Activated T-helper 1 cell treated with anti-CD3 and anti-CD28 coated beads, Interleukin-2, amount 50 U/mL, for 16 hours (primary cell): ENCODE measurements around the gene CYP4F12.

Experiments used
- DNase-seq, 2 donors: peaks; one replicate each; pipeline ENCODE4 v3.0.0-alpha.2; 2020; ENCODE audit warnings: low read depth in 1 of 2, low spot score in 1 of 2

Gene CYP4F12, protein sequence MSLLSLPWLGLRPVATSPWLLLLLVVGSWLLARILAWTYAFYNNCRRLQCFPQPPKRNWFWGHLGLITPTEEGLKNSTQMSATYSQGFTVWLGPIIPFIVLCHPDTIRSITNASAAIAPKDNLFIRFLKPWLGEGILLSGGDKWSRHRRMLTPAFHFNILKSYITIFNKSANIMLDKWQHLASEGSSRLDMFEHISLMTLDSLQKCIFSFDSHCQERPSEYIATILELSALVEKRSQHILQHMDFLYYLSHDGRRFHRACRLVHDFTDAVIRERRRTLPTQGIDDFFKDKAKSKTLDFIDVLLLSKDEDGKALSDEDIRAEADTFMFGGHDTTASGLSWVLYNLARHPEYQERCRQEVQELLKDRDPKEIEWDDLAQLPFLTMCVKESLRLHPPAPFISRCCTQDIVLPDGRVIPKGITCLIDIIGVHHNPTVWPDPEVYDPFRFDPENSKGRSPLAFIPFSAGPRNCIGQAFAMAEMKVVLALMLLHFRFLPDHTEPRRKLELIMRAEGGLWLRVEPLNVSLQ

DNA sequence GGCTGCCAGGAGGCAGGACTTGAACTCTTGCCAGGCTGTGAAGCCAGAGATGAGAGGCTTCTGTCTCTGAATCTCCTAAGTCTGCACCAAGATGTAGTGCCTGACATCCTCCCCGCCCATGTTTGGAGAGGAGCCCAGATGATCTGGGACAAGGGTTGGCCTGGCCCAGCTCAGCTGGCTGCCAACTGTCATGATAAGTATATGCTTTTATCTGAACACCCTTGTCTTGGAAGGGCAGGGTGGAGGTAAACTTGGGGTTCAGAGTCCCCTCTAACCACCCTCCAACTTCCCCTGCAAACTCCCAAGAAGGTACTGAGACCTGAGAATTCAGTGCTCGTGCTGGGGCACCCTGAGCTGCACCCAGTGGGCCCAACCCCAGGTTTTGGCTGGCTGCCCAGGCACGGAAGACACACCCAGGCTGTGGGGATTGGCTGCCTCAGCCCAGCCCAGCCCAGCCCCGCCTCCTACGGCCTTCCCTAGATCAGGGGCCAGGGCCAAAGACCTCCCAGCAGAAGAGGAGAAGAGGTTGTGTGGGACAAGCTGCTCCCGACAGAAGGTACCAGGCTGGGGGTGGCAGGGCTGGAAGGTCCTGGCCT, at the start of gene CYP4F12:
Gene CYP4F12 (plus strand): TSS at position 508 of the 596 bp plus-strand sequence. CDS start 443 bp downstream, outside the sequence.
- peak in 1 of 2 donors; percentile 13 for DNase-seq

DNA sequence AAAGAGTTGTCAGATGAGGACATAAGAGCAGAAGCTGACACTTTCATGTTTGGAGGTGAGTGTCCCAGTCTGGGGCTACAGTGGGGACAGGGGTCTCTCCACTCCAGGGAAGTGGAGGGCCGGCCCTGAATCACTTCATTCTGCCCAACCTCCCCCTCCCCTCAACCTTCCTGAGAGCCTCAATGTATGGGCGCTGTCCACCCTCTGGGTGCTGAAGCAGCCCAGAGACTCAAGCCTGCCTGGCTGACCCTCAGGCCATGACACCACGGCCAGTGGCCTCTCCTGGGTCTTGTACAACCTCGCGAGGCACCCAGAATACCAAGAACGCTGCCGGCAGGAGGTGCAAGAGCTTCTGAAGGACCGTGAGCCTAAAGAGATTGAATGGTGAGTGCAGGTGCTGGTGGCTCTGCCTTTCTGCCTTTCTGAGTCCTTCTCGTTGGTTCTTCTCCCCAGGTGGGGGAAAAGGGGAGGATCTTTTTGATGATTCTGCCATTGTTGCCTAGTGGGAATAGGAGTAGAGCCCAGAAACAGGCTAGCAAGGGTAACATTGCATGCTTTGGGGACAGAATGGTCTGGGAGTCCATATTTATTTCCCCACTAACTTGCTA, 49.1 kb upstream of the CYP4F12 start:
- no peak for DNase-seq

DNA sequence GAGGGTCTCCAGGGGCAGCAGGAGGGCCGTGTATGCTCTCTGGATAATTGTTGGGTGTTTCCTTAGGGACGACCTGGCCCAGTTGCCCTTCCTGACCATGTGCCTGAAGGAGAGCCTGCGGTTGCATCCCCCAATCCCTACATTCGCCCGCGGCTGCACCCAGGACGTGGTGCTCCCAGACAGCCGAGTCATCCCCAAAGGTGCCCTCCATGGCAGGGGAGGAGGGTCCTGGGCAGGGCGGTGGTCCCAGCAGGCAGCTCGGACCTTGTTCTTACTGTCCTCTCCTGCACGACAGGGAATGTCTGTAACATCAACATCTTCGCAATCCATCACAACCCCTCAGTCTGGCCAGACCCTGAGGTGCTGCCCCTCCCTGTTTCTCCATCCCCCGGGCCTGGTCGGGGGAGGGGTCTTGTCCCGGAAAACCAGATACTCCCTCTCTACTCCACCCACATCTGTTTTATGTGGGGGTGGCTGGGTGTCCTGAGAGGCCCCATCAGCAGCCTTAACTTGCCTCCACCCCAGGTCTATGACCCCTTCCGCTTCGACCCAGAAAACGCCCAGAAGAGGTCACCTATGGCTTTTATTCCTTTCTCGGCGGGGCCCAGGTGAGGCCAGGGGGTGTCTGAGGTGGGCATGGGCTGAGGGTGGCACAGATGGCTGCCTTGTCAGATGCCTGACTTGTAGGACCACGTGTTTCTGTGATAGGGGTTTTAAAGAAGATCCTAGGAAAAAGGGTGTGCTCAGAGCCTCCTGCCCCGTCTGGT, 44.5 kb upstream of the CYP4F12 start:
- DNase-seq, result no peak

DNA sequence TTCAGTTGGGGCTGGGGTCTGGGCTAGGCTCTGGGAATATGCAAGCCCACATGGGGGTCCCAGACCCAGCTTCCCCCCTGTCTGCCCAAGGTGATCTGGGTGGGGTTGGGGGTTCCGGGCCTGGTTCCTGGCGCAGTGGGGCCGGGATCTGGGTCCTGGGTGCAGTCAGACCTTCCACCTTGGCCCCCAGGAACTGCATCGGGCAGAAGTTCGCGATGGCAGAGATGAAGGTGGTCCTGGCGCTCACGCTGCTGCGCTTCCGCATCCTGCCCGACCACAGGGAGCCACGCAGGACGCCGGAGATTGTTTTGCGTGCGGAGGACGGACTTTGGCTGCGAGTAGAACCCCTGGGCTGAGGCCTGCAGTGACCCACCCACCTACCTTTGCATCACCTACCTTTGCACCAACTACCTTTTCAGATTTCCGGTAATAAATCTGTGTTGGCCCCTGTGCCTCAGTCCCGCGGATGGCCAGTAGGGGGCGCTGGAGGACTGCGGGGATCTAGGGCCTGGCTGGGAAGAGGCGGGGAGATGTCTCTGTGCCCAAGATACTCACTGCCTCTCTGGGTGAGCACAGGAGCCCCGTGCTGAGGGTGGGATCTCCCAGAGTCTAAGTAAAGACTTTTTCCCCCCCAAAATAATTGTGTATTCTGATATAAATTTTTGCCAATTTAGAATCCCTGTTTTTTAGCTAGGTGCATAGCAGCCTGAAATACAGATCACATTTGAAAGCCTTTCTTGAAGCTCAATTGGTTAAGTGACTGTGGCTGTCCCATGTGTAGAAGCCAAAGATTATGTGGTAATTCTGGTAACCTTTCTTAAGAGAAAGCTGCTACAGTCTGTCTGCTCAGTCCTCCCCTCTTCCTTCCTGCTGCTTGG, 43.6 kb upstream of the CYP4F12 start:
- DNase-seq, result peak; percentile 82 to 91

DNA sequence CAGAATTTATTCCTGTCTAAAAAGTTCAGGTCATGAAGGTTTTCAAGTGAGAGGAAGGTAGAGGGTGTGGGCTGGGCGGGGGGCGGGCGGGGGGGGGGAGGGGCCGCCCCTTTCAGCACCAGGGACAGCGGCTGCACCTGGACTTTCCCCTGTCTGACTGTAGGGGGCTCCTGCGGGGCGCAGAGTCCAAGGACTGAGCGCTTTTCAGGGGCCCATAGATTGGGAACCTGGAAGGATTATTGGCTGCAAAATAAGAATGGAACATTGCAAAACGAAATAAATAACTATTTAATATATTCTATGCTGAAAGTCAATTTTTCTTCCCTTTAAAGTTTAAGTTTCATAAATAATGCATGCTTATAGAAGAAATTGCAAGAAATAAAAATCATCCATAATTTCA, 41.1 kb upstream of the CYP4F12 start:
- no peak for DNase-seq

DNA sequence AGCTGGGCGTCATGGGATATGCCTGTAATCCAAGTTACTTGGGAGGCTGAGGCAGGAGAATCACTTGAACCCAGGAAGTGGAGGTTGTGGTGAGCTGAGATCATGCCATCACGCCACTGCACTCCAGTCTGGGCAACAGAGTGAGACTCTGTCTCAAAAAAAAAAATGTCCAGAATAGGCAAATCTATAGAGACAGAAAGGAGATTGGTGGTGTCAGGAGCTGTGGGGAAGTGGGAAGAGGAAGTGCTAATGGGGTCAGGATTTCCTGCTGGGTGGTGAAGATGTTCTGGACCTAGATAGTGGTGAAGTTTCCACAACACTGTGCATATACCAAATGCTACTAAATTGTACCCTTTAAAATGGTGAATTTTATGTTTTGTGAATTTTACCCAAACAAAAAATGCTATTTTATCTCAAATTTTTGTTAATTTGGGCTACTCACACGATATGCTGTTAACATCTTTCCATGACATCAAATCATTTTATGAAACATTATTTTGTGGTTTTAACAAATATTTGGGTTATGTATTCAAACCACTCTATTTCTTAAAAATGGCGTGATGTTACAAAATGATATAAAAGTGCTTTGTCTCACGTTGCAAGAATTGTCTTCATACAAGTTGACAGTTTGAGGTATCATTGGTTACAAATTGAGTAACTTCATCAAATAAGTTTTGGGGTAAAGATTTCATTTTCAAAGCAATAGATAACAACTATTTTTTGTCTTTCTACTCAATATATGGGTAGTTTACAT, 39.6 kb upstream of the CYP4F12 start:
- DNase-seq, result no peak

DNA sequence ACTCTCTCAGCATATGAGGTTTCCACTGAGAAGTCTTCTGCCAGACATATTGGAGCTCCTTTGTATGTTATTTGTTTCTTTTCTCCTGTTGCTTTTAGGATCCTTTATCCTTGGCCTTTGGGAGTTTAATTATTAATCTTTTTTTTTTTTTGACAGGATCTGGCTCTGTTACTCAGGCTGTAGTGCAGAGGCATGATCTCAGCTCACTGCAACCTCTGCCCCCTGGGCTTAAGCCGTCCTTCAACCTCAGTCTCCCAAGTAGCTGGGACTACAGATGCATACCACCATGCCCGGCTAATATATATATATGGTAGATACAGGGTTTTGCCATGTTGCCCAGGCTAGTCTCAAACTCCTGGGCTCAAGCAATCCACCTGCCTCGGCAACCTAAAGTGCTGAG, 38.8 kb upstream of the CYP4F12 start:
- DNase-seq, result no peak

DNA sequence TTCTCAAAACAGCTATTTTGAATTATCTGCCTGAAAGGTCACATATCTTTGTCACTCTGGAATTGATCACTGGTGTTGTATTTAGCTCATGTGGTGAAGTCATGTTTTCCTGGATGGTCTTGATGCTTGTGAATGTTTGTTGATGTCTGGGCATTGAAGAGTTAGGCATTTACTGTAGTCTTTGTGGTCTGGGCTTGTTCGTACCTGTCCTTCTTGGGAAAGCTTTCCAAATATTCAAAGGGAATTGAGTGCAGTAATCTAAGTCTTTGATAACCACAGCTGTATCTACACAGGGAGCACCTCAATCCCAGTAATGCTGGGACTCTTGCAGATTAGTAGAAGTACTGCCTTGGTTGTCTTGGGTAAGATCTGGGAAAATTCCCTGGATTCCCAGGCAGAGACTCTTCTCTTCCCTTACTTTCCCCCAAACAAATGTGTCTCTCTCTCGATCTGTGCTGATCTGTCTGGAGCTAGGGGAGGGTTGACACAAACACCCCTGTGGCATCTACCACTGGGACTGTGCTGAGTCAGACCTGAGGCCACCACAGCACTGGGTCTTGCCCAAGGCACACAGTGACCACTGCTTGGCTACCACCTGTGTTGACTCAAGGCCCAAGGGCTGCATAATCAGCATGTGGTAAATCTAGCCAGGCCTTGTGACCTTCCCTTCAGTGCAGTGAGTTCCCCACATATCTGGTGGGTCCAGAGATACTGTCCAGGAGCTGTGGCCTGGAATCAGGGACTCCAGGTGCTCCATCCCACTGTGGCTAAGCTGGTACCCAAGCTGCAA, 37.7 kb upstream of the CYP4F12 start:
- no peak for DNase-seq

DNA sequence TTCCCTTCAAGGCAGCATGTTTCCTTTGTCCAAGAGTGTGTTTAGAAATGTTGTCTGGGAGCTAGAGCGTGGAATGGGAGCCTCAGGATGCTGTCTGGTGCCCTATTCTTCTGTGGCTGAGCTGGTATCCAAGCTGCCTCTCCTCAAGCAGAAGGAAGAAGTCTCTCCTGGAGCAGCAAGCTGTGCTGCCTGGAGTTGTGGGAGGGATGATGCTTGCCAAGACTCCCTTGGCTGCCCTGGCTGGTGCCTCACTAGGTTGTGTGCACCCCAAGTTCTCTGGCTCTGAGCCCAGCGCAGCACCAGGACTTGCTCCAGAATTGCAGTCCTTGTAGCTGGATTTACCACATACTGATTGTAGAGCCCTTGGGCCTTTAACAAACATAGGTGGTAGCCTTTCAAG, 36.9 kb upstream of the CYP4F12 start:
- no peak for DNase-seq

DNA sequence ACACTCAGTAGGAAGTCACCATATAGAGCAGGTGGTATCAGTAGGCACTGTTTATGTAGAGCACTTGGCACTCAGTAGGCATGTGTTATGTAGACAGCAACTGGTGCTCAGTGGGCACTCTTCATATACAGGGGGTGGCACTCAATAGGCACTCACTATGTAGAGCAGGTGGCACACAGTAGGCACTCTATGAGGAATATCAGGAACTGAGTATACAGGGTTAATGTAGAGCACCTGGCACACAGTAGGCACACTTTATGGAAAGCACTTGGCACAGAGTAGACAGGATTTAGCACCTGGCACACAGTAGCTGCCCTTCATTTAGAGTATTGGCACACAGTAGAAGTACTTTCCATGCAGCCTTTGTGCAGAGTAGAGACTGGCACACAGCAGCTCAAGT, 33.3 kb upstream of the CYP4F12 start:
- no peak for DNase-seq

DNA sequence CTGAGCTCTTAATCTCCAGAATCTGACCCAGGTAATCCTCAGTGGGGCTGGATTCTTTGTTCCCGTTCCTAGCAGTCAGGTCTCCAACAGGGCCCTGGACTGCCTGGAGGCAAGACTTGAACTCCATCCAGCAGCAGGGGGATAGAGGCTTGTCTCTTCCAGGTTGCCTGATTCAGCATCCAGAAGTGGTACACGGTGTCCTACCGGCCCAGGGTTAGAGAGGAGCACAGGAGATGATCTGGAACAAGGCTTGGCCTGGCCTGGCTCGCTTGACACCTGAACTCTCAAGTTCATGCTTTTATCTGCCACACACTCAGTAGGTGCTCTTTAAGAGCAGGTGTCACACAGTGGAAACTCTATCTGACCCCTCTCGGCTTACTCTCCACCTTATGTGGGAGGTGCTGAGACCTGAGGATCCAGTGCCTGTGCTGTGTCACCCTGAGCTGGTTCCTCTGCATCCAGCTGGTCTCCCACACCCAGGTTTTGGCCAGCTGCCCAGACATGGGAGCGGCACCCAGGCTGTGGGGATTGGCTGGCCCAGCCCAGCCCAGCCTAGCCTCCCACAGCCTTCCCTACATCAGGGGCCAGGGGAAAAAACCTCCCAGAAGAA, 32.5 kb upstream of the CYP4F12 start, which contains the start of gene CYP4F3:
Gene CYP4F3 (plus strand): TSS at position 604 of the 610 bp plus-strand sequence. CDS start 519 bp downstream, outside the sequence.
- DNase-seq, result no peak

DNA sequence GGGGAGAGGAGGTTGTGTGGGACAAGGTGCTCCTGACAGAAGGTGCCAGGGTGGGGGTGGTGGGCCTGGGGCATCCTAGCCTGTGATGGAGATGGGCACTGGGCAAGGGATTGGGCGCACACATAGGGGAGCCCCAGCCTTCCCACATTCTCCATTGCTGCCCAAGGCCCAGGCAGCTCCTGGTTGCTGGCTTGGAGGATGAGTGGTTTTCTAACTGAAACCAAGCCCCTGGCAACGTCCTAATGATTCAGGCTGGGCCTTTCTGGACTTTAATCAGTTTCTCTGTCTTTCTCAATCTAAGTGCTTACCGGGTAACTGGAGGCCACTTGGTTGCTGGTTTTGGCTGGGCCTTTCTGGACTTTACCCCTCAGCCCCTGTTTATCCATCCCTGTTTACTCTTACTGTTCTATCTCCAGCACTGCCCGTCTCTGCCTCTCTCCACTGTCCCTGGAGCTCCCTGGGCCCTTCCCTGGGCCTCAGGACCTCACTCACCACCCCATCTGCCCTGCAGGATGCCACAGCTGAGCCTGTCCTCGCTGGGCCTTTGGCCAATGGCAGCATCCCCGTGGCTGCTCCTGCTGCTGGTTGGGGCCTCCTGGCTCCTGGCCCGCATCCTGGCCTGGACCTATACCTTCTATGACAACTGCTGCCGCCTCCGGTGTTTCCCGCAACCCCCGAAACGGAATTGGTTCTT, 31.8 kb upstream of the CYP4F12 start:
- DNase-seq, result no peak

DNA sequence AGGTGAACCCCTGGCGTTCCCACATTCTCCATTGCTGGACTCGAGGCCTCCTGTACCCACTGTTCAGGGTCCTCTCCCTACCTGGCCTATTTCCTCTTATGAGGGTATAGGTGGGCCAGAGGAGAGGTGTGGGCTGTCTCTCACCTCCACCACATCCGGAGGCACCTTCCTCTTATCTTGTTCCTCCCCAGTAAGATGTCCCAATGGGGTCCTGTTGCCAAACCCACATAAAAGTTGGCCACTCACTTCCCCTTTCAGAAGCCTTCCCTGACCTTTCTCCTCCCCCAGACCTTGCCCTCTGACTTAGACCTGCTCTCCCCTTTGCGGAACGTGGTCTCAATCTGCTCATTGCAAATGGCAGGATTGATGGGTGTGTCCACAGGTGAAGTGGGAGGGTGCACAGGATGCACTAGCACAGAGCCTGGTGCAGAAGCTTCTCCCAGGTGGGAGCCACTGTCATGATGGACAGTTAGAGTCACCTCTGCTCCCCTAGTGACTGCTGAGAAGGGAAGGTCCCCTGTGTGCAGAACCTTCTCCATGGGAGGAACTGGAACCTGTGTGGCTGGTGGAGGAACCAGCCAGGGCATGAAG, 30.9 kb upstream of the CYP4F12 start:
- no peak for DNase-seq

DNA sequence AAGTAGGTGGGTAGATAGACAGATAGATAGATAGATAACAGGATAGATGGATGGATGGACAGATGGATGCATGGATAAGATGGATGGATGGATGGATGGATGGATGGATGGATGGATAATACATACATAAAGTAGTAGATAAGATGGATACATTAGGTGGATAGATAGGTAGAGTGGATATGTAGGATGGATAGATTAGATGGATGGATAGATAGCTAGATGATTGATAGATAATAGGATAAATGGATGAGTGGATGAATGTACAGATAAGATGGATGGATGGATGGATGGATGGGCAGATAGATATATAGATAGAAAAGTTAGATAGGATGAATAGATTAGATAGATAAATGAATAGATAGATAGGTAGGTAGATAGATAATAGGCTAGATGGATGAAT, 30.1 kb upstream of the CYP4F12 start:
- DNase-seq, result no peak

DNA sequence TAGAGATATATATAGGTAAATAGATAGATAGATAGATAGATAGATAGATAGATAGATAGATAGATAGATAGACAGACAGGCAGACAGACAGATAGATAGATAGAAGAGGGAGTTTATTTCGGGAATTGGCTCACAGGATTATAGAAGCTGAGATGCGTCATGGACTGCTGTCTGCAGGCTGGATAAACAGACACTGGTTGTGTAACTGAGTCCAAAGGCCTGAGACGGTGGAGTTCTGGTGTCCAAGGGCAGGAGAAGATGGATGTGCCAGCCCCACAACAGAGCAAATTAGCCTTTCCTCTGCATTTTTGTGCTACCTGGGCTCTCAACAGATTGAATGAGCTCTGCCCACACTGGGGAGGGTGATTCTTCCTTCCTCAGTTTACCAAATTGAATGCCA, 29.5 kb upstream of the CYP4F12 start:
- no peak for DNase-seq

DNA sequence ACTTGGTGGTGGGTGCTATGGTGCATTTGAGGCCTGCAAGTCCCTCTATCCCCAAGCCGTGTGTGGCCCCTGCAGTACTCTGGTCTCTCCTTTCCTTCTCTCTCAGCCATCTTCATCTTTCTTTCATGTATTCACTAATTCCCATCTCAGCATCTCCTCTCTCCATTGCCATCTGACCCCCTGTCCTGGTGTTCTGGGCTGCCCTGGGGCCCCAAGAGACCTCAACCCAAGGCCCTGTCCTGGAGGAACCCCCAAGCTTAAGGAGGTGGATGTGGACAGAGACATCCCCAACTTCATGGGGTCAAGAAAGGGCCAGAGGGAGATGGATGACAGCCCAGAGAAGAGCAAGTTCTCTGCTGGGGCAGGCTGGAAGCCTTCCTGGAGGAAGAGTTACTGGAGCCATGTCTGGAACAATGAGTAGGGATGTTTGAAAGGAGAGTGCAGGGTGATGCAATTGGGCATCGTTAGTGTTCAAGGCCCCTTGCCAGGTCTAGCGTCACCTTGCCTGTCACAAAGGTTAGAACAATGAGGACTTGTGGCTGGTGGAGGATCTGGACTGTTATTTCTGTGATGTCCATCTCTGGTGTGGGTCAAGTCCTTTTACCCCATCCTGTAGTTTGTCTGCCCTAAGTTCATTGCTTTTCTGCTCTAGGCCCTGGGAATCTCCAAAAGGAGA, 28.7 kb upstream of the CYP4F12 start:
- no peak for DNase-seq

DNA sequence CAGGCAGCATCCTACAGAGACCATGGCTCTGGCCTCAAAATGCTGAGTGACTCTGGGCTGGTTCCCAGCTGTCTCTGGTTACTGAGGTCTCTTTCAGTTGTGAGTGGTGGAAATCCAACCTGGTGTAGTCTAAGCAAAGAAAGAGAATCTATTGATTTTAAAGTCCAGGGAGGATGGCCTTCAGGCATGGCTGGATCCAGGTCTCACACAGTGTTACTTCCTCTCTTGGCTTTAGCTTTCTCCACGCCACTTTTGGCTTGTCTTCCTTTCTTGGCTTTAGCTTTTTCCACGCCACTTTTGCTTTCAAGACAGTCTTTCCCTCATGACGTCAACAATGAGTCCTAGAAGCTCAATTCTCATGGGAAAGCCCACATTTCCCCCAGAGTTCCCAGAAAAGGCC, 28.1 kb upstream of the CYP4F12 start:
- DNase-seq, result no peak
